Neural progenitor cell (in vitro differentiated cells): ENCODE results near the gene FOLR3. TPM values are rescaled to one million over a fixed set of nuclear protein-coding genes. Genes with fewer than 3 reads are reported as not detected.

Experiments used
- DNase-seq: peaks from one replicate; pipeline ENCODE4 v3.0.0-alpha.2; 2016; ENCODE audit warnings: low spot score
- H2AFZ ChIP-seq: fragments of 200-600 bp; sonication (generic); replicated peaks from 2 replicates; pipeline ENCODE4 v1.6.1; 2016; ENCODE audit warnings: antibody characterized with exemption
- H3F3A ChIP-seq: fragments of 200-600 bp; sonication (generic); 2 replicates; pipeline ENCODE4 v1.6.1; 2016; ENCODE audit warnings: antibody characterized with exemption, low read depth
- H3K27ac ChIP-seq: fragments of 200-600 bp; sonication (generic); 2 replicates; pipeline ENCODE4 v1.5.1; 2016; ENCODE audit warnings: mild to moderate bottlenecking
- H3K27me3 ChIP-seq: fragments of 200-600 bp; sonication (generic); 2 replicates; pipeline ENCODE4 v1.6.1; 2016; ENCODE audit warnings: mild to moderate bottlenecking, moderate library complexity
- H3K36me3 ChIP-seq: fragments of 200-600 bp; sonication (generic); 2 replicates; pipeline ENCODE4 v1.5.1; 2016
- H3K4me1 ChIP-seq: fragments of 200-600 bp; sonication (generic); 2 replicates; pipeline ENCODE4 v1.6.1; 2016; ENCODE audit warnings: mixed run types
- H3K4me2 ChIP-seq: fragments of 200-600 bp; sonication (generic); 2 replicates; pipeline ENCODE4 v1.6.1; 2016
- H3K4me3 ChIP-seq: fragments of 200-600 bp; sonication (generic); 2 replicates; pipeline ENCODE4 v1.5.1; 2016
- H3K79me2 ChIP-seq: fragments of 200-600 bp; sonication (generic); 2 replicates; pipeline ENCODE4 v1.6.1; 2016; ENCODE audit warnings: low read depth
- H3K9ac ChIP-seq: fragments of 200-600 bp; sonication (generic); 2 replicates; pipeline ENCODE4 v1.6.1; 2016
- H3K9me3 ChIP-seq: fragments of 200-600 bp; sonication (generic); 2 replicates; pipeline ENCODE4 v1.5.1; 2016; ENCODE audit warnings: low read depth
- H4K20me1 ChIP-seq: fragments of 200-600 bp; sonication (generic); 2 replicates; pipeline ENCODE4 v1.6.1; 2016; ENCODE audit warnings: low read depth
- H3K27ac Mint-ChIP-seq: 3 replicates; pipeline ENCODE4 v1.8.0; 2021; ENCODE audit warnings: mixed read lengths
- H3K27me3 Mint-ChIP-seq: 2 replicates; pipeline ENCODE4 v1.8.0; 2022; ENCODE audit warnings: low read depth, mild to moderate bottlenecking, inconsistent platforms, moderate library complexity, mixed read lengths; ENCODE audit not compliant: insufficient read depth
- H3K36me3 Mint-ChIP-seq: 3 replicates; pipeline ENCODE4 v1.8.0; 2021; ENCODE audit warnings: mixed read lengths
- H3K4me1 Mint-ChIP-seq: 3 replicates; pipeline ENCODE4 v1.8.0; 2021; ENCODE audit warnings: mixed read lengths
- H3K4me3 Mint-ChIP-seq: 3 replicates; pipeline ENCODE4 v1.8.0; 2021; ENCODE audit warnings: mild to moderate bottlenecking, moderate library complexity, mixed read lengths
- H3K9me3 Mint-ChIP-seq: 3 replicates; pipeline ENCODE4 v1.8.0; 2020; ENCODE audit warnings: mixed read lengths
- CTCF ChIP-seq: fragments of 200-600 bp; sonication (generic); IDR thresholded peaks from 2 replicates; pipeline ENCODE4 v1.5.1; 2017; ENCODE audit warnings: antibody characterized with exemption, mild to moderate bottlenecking
- EZH2 ChIP-seq: fragments of 200-600 bp; sonication (generic); IDR thresholded peaks from 2 replicates; pipeline ENCODE4 v1.6.1; 2017; ENCODE audit warnings: antibody characterized with exemption, mild to moderate bottlenecking, moderate library complexity
- EZH2phosphoT487 ChIP-seq: fragments of 200-600 bp; sonication (generic); IDR thresholded peaks from 2 replicates; pipeline ENCODE4 v1.6.1; 2017; ENCODE audit warnings: antibody characterized with exemption
- total RNA-seq: library from RNA; depleted of rRNA; stranded (reverse); fragments of >200 nt; gene quantifications from 2 replicates; pipeline ENCODE4 v1.2.3, GENCODE V29; 2015; ENCODE audit warnings: low replicate concordance

The FOLR3 gene
- total RNA-seq, 1 donor from 2014 or later, result not detected

- no peak overlapping the region for H3K4me2 ChIP-seq
- DNase-seq, result no peak
- no peaks in the 10 kb centered on the region for H4K20me1 ChIP-seq
- TF ChIP-seq EZH2phosphoT487, result no peak
- no peak for TF ChIP-seq EZH2
- no peak for TF ChIP-seq CTCF
- no peaks in the 10 kb centered on the region for H3K4me1 ChIP-seq
- Mint-ChIP-seq H3K9me3 (peaks cover 4% of the 10 kb centered on the region), H3K36me3 (no peaks in the 10 kb centered on the region), H3K27ac (no peak overlapping the region), H3K4me3 (no peak overlapping the region), H3K4me1 (no peaks in the 10 kb centered on the region), H3K27me3 (peaks cover 6% of the 10 kb centered on the region)
- H3F3A ChIP-seq, result no peaks in the 10 kb centered on the region
- no peak overlapping the region for H3K4me3 ChIP-seq
- H2AFZ ChIP-seq, result no peak overlapping the region
- H3K36me3 ChIP-seq, result no peaks in the 10 kb centered on the region
- no peaks in the 10 kb centered on the region for H3K27me3 ChIP-seq
- no peaks in the 10 kb centered on the region for H3K79me2 ChIP-seq
- no peak overlapping the region for H3K27ac ChIP-seq
- no peak overlapping the region for H3K9ac ChIP-seq
- H3K9me3 ChIP-seq, result peaks cover 9% of the 10 kb centered on the region
Measured at GRCh38 chr11:72123117-72123653, 12.3 kb upstream of the FOLR3 start.

GRCh38 chr11:72124046-72124445 lies 11.5 kb upstream of the FOLR3 start:
- Mint-ChIP-seq H3K4me3 (no peak overlapping the region), H3K36me3 (peaks cover 3% of the 10 kb centered on the region), H3K4me1 (no peaks in the 10 kb centered on the region), H3K27ac (no peak overlapping the region), H3K27me3 (peaks cover 8% of the 10 kb centered on the region), H3K9me3 (peaks cover 13% of the 10 kb centered on the region)
- no peaks in the 10 kb centered on the region for H3K27me3 ChIP-seq
- H3K36me3 ChIP-seq, result no peaks in the 10 kb centered on the region
- peaks cover 11% of the 10 kb centered on the region for H3K9me3 ChIP-seq
- H3K4me1 ChIP-seq, result no peaks in the 10 kb centered on the region
- no peaks in the 10 kb centered on the region for H3F3A ChIP-seq
- no peak for TF ChIP-seq CTCF
- no peak for TF ChIP-seq EZH2phosphoT487
- no peak for TF ChIP-seq EZH2
- no peaks in the 10 kb centered on the region for H4K20me1 ChIP-seq
- H3K4me2 ChIP-seq, result no peak overlapping the region
- H3K4me3 ChIP-seq, result no peak overlapping the region
- H3K9ac ChIP-seq, result no peak overlapping the region
- H3K27ac ChIP-seq, result no peak overlapping the region
- no peak overlapping the region for H2AFZ ChIP-seq
- no peaks in the 10 kb centered on the region for H3K79me2 ChIP-seq
- DNase-seq, result no peak

GRCh38 chr11:72125956-72126355 lies 9.6 kb upstream of the FOLR3 start:
- DNase-seq, result no peak
- peaks cover 11% of the 10 kb centered on the region for H3K9me3 ChIP-seq
- H3K4me3 ChIP-seq, result no peak overlapping the region
- no peaks in the 10 kb centered on the region for H3F3A ChIP-seq
- Mint-ChIP-seq H3K9me3 (peaks cover 21% of the 10 kb centered on the region), H3K4me1 (no peaks in the 10 kb centered on the region), H3K27ac (no peak overlapping the region), H3K27me3 (peaks cover 19% of the 10 kb centered on the region), H3K4me3 (no peak overlapping the region), H3K36me3 (peaks cover 5% of the 10 kb centered on the region)
- no peaks in the 10 kb centered on the region for H4K20me1 ChIP-seq
- H3K4me1 ChIP-seq, result no peaks in the 10 kb centered on the region
- no peak overlapping the region for H3K27ac ChIP-seq
- TF ChIP-seq EZH2phosphoT487 (no peak), EZH2 (no peak), CTCF (no peak)
- no peak overlapping the region for H2AFZ ChIP-seq
- no peaks in the 10 kb centered on the region for H3K36me3 ChIP-seq
- H3K9ac ChIP-seq, result no peak overlapping the region
- no peaks in the 10 kb centered on the region for H3K27me3 ChIP-seq
- no peak overlapping the region for H3K4me2 ChIP-seq
- H3K79me2 ChIP-seq, result no peaks in the 10 kb centered on the region
